ENCODE data around the gene ANK3.

- TF ChIP-seq EP300 (IDR thresholded peaks at IDR 0.05): no peak
- TF ChIP-seq CTCF (IDR thresholded peaks at IDR 0.05): no peak
- TF ChIP-seq POLR2A (IDR thresholded peaks at IDR 0.05): no peak
These were observed 29.6 kb upstream of the ANK3 start for GRCh38 chr10:60419249-60419648.

Data from tibial nerve (tissue), 4 donors.